CD4-positive, alpha-beta T cell (primary cell): ENCODE data around the gene ZNF212. TPM values are rescaled to one million over a fixed set of nuclear protein-coding genes. Genes with fewer than 3 reads are reported as not detected.
A peak's percentile ranks its signal among the peaks of the same experiment; 100 is the strongest.

Experiments
- ATAC-seq: fragments of 200-7000 bp; cut with Tn5 transposase; one replicate; pipeline ENCODE4 v1.10.0; 2022; ENCODE audit warnings: mild to moderate bottlenecking; ENCODE audit not compliant: poor library complexity
- CTCF ChIA-PET: fragments of 350-600 bp; sonication (Branson Sonifier 250); formaldehyde crosslinking; loops from one replicate; lab custom pipeline; 2021; ENCODE audit warnings: antibody characterized with exemption, inconsistent platforms; lab: Charles Lee
- POLR2A ChIA-PET: fragments of 350-600 bp; sonication (Branson Sonifier 250); formaldehyde crosslinking; loops from one replicate; lab custom pipeline; 2021; ENCODE audit warnings: antibody characterized with exemption, inconsistent platforms; lab: Charles Lee
- DNase-seq, 14 experiments: peaks; one replicate each; pipeline ENCODE4 v3.0.0-alpha.2; 2013 to 2020; ENCODE audit warnings: mixed read lengths in 2 of 14
- H3K27ac ChIP-seq, 2 donors: one replicate each; pipeline versions ENCODE4 v1.5.1 to v1.7.0; 2013; ENCODE audit warnings: low read length in 2 of 2, low read depth in 1 of 2, mild to moderate bottlenecking in 1 of 2
- H3K27me3 ChIP-seq, 2 experiments: 1 replicate in 1 of 2; 2 replicates in 1 of 2; pipeline versions ENCODE4 v1.6.1 to v1.7.0; 2013; ENCODE audit warnings: low read length in 2 of 2, control low read depth in 1 of 2, mild to moderate bottlenecking in 1 of 2, moderate library complexity in 1 of 2; ENCODE audit not compliant: insufficient read depth in 2 of 2, control insufficient read depth in 1 of 2
- H3K36me3 ChIP-seq: one replicate; pipeline ENCODE4 v1.6.1; 2013; ENCODE audit warnings: low read length, control low read depth; ENCODE audit not compliant: insufficient read depth
- H3K4me1 ChIP-seq: one replicate; pipeline ENCODE4 v1.6.1; 2013; ENCODE audit warnings: low read length, control low read depth; ENCODE audit not compliant: insufficient read depth
- H3K4me3 ChIP-seq: one replicate; pipeline ENCODE4 v1.5.1; 2013; ENCODE audit warnings: mild to moderate bottlenecking, low read length, moderate library complexity
- H3K9me3 ChIP-seq, 2 experiments: 1 replicate in 1 of 2; 2 replicates in 1 of 2; pipeline versions ENCODE4 v1.6.1 to v1.7.0; 2013; ENCODE audit warnings: low read length in 2 of 2, mild to moderate bottlenecking in 2 of 2, control low read depth in 1 of 2, moderate library complexity in 1 of 2; ENCODE audit not compliant: control insufficient read depth in 1 of 2, insufficient read depth in 1 of 2
- H3K27ac Mint-ChIP-seq: one replicate; pipeline ENCODE4 v1.8.0; 2020; ENCODE audit warnings: mixed read lengths
- H3K27me3 Mint-ChIP-seq: one replicate; pipeline ENCODE4 v1.8.0; 2021; ENCODE audit warnings: mixed read lengths
- H3K36me3 Mint-ChIP-seq: one replicate; pipeline ENCODE4 v1.8.0; 2021; ENCODE audit warnings: low read depth, mixed read lengths
- H3K4me1 Mint-ChIP-seq: one replicate; pipeline ENCODE4 v1.8.0; 2021; ENCODE audit warnings: low read depth, mixed read lengths
- H3K4me3 Mint-ChIP-seq: one replicate; pipeline ENCODE4 v1.8.0; 2020; ENCODE audit warnings: mild to moderate bottlenecking, mixed read lengths
- H3K9me3 Mint-ChIP-seq: one replicate; pipeline ENCODE4 v1.8.0; 2020; ENCODE audit warnings: mixed read lengths
- intact Hi-C, 2 experiments: fragments of 100-400 bp; cut with DNase I in 1 of 2; cut with micrococcal nuclease in 1 of 2; formaldehyde crosslinking; loops; one replicate each; pipeline versions ENCODE4 v1.15.1 to v1.9.0; 2023 to 2025; cut with DNase I, micrococcal nuclease
- total RNA-seq, 174 experiments: library from RNA in 2 of 174; stranded (reverse) in 2 of 174; gene quantifications; one replicate each; pipeline ENCODE4 v1.2.3 and lab custom pipeline; 2021 to 2026
- TF ChIP-seq, protein P1 (sequence below): fragments of 200-600 bp; IDR thresholded peaks from one replicate; pipeline ENCODE4 v1.8.0; 2022; ENCODE audit warnings: antibody characterized with exemption, mild to moderate bottlenecking

ZNF212 gene
- total RNA-seq, 2 experiments from 2014 or later: 12.1 to 13.2 TPM

DNA sequence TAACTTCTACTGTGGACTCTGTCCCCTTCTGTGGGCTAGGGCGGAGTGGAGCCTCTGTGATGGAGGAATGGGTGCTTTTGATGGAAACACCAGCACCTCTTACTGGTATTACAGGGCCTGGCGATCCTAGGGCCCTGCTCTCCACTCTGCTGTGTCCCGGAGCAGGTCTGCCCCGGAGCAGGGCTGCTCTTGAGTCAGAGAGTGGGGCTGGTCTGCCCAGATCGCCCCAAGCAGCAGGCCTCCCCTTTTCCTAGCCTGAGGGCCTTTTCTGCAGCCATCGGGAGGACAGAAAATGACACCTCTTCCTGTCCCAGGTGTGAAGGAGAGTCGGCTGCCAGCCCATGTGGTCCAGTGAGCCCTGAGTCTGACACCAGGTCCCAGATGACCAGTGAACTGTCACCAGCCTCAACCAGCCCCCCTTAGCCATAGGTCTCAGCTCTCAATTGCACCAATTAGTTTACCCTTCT lies 42.7 kb upstream of the ZNF212 start:
- TF ChIP-seq, protein P1, sequence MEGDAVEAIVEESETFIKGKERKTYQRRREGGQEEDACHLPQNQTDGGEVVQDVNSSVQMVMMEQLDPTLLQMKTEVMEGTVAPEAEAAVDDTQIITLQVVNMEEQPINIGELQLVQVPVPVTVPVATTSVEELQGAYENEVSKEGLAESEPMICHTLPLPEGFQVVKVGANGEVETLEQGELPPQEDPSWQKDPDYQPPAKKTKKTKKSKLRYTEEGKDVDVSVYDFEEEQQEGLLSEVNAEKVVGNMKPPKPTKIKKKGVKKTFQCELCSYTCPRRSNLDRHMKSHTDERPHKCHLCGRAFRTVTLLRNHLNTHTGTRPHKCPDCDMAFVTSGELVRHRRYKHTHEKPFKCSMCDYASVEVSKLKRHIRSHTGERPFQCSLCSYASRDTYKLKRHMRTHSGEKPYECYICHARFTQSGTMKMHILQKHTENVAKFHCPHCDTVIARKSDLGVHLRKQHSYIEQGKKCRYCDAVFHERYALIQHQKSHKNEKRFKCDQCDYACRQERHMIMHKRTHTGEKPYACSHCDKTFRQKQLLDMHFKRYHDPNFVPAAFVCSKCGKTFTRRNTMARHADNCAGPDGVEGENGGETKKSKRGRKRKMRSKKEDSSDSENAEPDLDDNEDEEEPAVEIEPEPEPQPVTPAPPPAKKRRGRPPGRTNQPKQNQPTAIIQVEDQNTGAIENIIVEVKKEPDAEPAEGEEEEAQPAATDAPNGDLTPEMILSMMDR: no peak
- no peaks in the 10 kb centered on the region for H3K27me3 Mint-ChIP-seq
- Histone ChIP-seq H3K4me3 (peak overlapping the region; percentile 90), H3K9me3 (no peaks in the 10 kb centered on the region), H3K27me3 (no peaks in the 10 kb centered on the region), H3K36me3 (peaks cover 32% of the 10 kb centered on the region), H3K27ac (peak overlapping the region; percentile 16 to 47), H3K4me1 (peaks cover 21% of the 10 kb centered on the region)
- H3K4me3 Mint-ChIP-seq: peak overlapping the region; percentile 96
- intact Hi-C loops: loop anchor here in 1 of 2 experiments (5.0 kb wide), 2 partner anchors 41 to 301 kb away; partner anchors contain the start of genes ZNF212 and ZNF746
- peak in 4 of 14 experiments; percentile 3 to 34 (median 16) for DNase-seq
- peaks cover 49% of the 10 kb centered on the region for H3K36me3 Mint-ChIP-seq
- H3K9me3 Mint-ChIP-seq: no peaks in the 10 kb centered on the region
- H3K4me1 Mint-ChIP-seq: peaks cover 33% of the 10 kb centered on the region
- no peak for ATAC-seq
- ChIA-PET POLR2A (interaction anchor here (2.1 to 2.5 kb wide), 4 partner anchors 49 to 88 kb away, joined by 12 to 24 read pairs (median 15); partner anchors contain the start of genes ZNF398, ZNF425 and ZNF783), CTCF (interaction anchor here (1.1 to 2.5 kb wide), 3 partner anchors 49 to 427 kb away, joined by 3 to 16 read pairs (median 7); partner anchors contain the start of gene ZNF398)
- H3K27ac Mint-ChIP-seq: peak overlapping the region; percentile 89

DNA sequence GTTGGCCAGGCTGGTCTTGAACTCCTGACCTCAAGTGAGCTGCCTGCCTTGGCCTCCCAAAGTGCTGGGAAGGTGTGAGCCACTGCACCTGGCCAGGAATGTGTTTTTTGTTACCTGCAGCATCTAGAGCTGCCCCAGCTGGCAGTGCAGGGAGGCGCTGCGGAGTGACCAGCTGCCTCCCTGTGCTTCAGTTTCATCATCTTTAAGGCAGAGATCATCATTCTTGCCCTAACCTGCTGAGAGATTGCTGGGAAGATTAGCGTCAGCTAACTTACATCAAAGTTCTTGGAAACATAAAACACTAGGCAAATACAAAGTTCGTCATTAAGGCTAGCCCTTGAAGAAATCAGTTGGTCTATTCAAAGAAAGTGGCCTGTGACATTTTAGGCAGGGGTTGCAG lies 41.8 kb upstream of the ZNF212 start:
- DNase-seq (no peak), ATAC-seq (no peak)
- Histone ChIP-seq H3K4me3 (no peak overlapping the region), H3K9me3 (no peaks in the 10 kb centered on the region), H3K27me3 (no peaks in the 10 kb centered on the region), H3K4me1 (peaks cover 21% of the 10 kb centered on the region), H3K27ac (no peak overlapping the region), H3K36me3 (peaks cover 36% of the 10 kb centered on the region)
- Mint-ChIP-seq H3K4me3 (peak overlapping the region; percentile 96), H3K27ac (no peak overlapping the region), H3K9me3 (no peaks in the 10 kb centered on the region), H3K4me1 (peaks cover 35% of the 10 kb centered on the region), H3K27me3 (no peaks in the 10 kb centered on the region), H3K36me3 (peaks cover 53% of the 10 kb centered on the region)
- TF ChIP-seq, protein P1: no peak
- CTCF ChIA-PET: interaction anchor here (1.1 kb wide), 1 partner anchor 50 kb away, joined by 3 read pairs; the partner anchor contains the start of gene ZNF398
- intact Hi-C loops: loop anchor here in 1 of 2 experiments (5.0 kb wide), 2 partner anchors 40 to 300 kb away; partner anchors contain the start of genes ZNF212 and ZNF746
- POLR2A ChIA-PET: no interaction called here

DNA sequence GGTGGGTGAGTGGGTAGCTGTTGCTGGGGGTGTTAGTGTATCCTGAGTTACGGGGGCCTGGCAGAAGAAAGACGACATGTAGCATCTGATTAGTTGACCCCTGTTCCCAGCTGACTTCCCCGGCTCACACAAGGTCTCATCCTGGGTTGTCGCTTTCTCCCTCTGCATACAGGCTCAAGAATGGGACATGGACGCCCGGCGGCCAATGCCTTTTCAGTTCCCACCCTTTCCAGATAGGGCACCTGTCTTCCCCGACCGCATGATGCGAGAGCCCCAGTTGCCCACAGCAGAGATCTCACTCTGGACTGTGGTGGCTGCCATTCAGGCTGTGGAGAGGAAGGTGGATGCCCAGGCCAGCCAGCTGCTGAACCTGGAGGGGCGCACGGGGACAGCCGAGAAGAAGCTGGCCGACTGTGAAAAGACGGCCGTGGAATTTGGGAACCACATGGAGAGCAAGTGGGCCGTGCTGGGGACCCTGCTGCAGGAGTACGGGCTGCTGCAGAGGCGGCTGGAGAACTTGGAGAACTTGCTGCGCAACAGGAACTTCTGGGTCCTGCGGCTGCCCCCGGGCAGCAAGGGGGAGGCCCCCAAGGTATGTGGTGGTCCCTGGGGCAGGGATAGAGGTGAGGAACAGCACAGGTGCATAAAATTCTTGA lies 41.2 kb upstream of the ZNF212 start:
- Histone ChIP-seq H3K4me1 (peaks cover 25% of the 10 kb centered on the region), H3K4me3 (no peak overlapping the region), H3K36me3 (peaks cover 42% of the 10 kb centered on the region), H3K27me3 (no peaks in the 10 kb centered on the region), H3K27ac (no peak overlapping the region), H3K9me3 (no peaks in the 10 kb centered on the region)
- H3K36me3 Mint-ChIP-seq: peaks cover 60% of the 10 kb centered on the region
- ChIA-PET POLR2A (no interaction called here), CTCF (no interaction called here)
- no peaks in the 10 kb centered on the region for H3K27me3 Mint-ChIP-seq
- ATAC-seq: no peak
- peak overlapping the region; percentile 65 for H3K4me3 Mint-ChIP-seq
- peaks cover 35% of the 10 kb centered on the region for H3K4me1 Mint-ChIP-seq
- intact Hi-C loops: loop anchor here in 1 of 2 experiments (5.0 kb wide), 2 partner anchors 39 to 299 kb away; partner anchors contain the start of genes ZNF212 and ZNF746
- TF ChIP-seq, protein P1: no peak
- DNase-seq: no peak
- H3K9me3 Mint-ChIP-seq: no peaks in the 10 kb centered on the region
- no peak overlapping the region for H3K27ac Mint-ChIP-seq
